Daoy (cell line): Measurements from ENCODE around the gene PNPLA5. TPM values are rescaled to one million over a fixed set of nuclear protein-coding genes. Genes with fewer than 3 reads are reported as not detected.

ENCODE experiments used
- DNase-seq: peaks from one replicate; pipeline ENCODE4 v3.0.0-alpha.2; 2015; ENCODE audit warnings: low read depth
- total RNA-seq: library from RNA; depleted of rRNA; stranded (reverse); fragments of >200 nt; shearing (Covaris generic); gene quantifications from 2 replicates; pipeline ENCODE4 v1.2.3, GENCODE V29; 2014

The PNPLA5 gene
- total RNA-seq, 1 experiment from 2014 or later, result not detected

- DNase-seq, result no peak
Measured at GRCh38 chr22:43901976-43902643, 10.3 kb upstream of the PNPLA5 start.

- DNase-seq, result no peak
Measured at GRCh38 chr22:43900206-43900605, 8.4 kb upstream of the PNPLA5 start.

- peak; percentile 27 for DNase-seq
Measured at GRCh38 chr22:43897751-43898261, 6.0 kb upstream of the PNPLA5 start.

- DNase-seq, result no peak
Measured at GRCh38 chr22:43895986-43896645, 4.3 kb upstream of the PNPLA5 start.

- DNase-seq, result no peak
Measured at GRCh38 chr22:43894122-43894521, 2.3 kb upstream of the PNPLA5 start.

GRCh38 chr22:43893266-43893665, 1.5 kb upstream of the PNPLA5 start:
- no peak for DNase-seq

- DNase-seq, result no peak
Measured at GRCh38 chr22:43892183-43892894, 526 bp upstream of the PNPLA5 start.

GRCh38 chr22:43890901-43891331, 897 bp downstream of the PNPLA5 start:
- DNase-seq, result no peak

- peak; percentile 26 for DNase-seq
Measured at GRCh38 chr22:43889860-43890253, 2.0 kb downstream of the PNPLA5 start.

- no peak for DNase-seq
Measured at GRCh38 chr22:43889201-43889859, 2.5 kb downstream of the PNPLA5 start.

- no peak for DNase-seq
Measured at GRCh38 chr22:43888740-43889139, 3.1 kb downstream of the PNPLA5 start.

GRCh38 chr22:43887391-43887790, 4.4 kb downstream of the PNPLA5 start:
- DNase-seq, result no peak

- no peak for DNase-seq
Measured at GRCh38 chr22:43886231-43886630, 5.6 kb downstream of the PNPLA5 start.

- no peak for DNase-seq
Measured at GRCh38 chr22:43885786-43886185, 6.0 kb downstream of the PNPLA5 start.

- DNase-seq, result no peak
Measured at GRCh38 chr22:43885319-43885671, 6.5 kb downstream of the PNPLA5 start.

GRCh38 chr22:43884600-43885318, 7.1 kb downstream of the PNPLA5 start:
- peak; percentile 65 for DNase-seq

- DNase-seq, result no peak
Measured at GRCh38 chr22:43883719-43884415, 7.9 kb downstream of the PNPLA5 start.

- peak; percentile 74 for DNase-seq
Measured at GRCh38 chr22:43883012-43883661, 8.7 kb downstream of the PNPLA5 start.

- DNase-seq, result no peak
Measured at GRCh38 chr22:43882122-43882767, 9.6 kb downstream of the PNPLA5 start.
